GM10248 (cell line): ENCODE measurements around the gene KSR2.
"Not testable (repeated sequence)": the region's sequence is repeated elsewhere in the genome, so short reads cannot be mapped to it uniquely, and the experiment has no call there.

Experiments
- CTCF ChIA-PET: fragments of 300-600 bp; sonication (Branson Sonifier 250); formaldehyde crosslinking; extraction: SDS; loops from one replicate; lab custom pipeline; 2021; ENCODE audit warnings: antibody characterized with exemption; lab: Yijun Ruan, JAX
- POLR2A ChIA-PET: fragments of 350-650 bp; sonication (Branson Sonifier 250); formaldehyde crosslinking; extraction: SDS; loops from one replicate; lab custom pipeline; 2020; ENCODE audit warnings: antibody characterized with exemption; lab: Yijun Ruan, JAX
- DNase-seq: peaks from one replicate; pipeline ENCODE4 v3.0.0; 2012; ENCODE audit errors: extremely low spot score
- CTCF ChIP-seq: IDR thresholded peaks from 2 replicates; pipeline ENCODE4 v1.5.1; 2012; ENCODE audit warnings: mild to moderate bottlenecking, low read depth; ENCODE audit errors: extremely low read depth, missing control alignments, control extremely low read depth

The KSR2 gene

GRCh38 chr12:117732761-117733548, 235.8 kb downstream of the KSR2 start:
- CTCF ChIA-PET = no interaction called here
- POLR2A ChIA-PET = no interaction called here
- DNase-seq = no peak
- no peak for TF ChIP-seq CTCF

GRCh38 chr12:117731131-117731530, 237.7 kb downstream of the KSR2 start:
- POLR2A ChIA-PET, CTCF ChIA-PET, DNase-seq: not testable (repeated sequence)

- no peak for TF ChIP-seq CTCF
- no peak for DNase-seq
- POLR2A ChIA-PET = no interaction called here
- CTCF ChIA-PET = no interaction called here
These were observed 241.5 kb downstream of the KSR2 start for GRCh38 chr12:117727301-117727700.

- ChIA-PET CTCF (no interaction called here), POLR2A (no interaction called here)
- DNase-seq = no peak
- no peak for TF ChIP-seq CTCF
These were observed 244.2 kb downstream of the KSR2 start for GRCh38 chr12:117724543-117724942.

- DNase-seq = no peak
- no peak for TF ChIP-seq CTCF
- CTCF ChIA-PET = no interaction called here
- POLR2A ChIA-PET = no interaction called here
These were observed 250.2 kb downstream of the KSR2 start for GRCh38 chr12:117718559-117718958.

- ChIA-PET POLR2A (no interaction called here), CTCF (no interaction called here)
- TF ChIP-seq CTCF = no peak
- DNase-seq = no peak
These were observed 250.6 kb downstream of the KSR2 start for GRCh38 chr12:117718141-117718540.

GRCh38 chr12:117714203-117714602, 254.6 kb downstream of the KSR2 start:
- no peak for DNase-seq
- ChIA-PET POLR2A (no interaction called here), CTCF (no interaction called here)
- TF ChIP-seq CTCF = no peak
